H1 (cell line): Measurements from ENCODE around the gene TLL2. TPM values are rescaled to one million over a fixed set of nuclear protein-coding genes. Genes with fewer than 3 reads are reported as not detected.

Experiments
- NRF1 ChIP-seq: IDR thresholded peaks from 2 replicates; pipeline ENCODE4 v1.6.1; 2011; ENCODE audit warnings: mild to moderate bottlenecking, low read depth, low read length, improper control_type of control experiment
- polyA plus RNA-seq, 7 experiments: library from polyadenylated mRNA; depleted of rRNA in 3 of 7; stranded (reverse) in 5 of 7; unstranded in 2 of 7; fragments of >200 nt in 5 of 7; fragments of 200-250 nt in 2 of 7; gene quantifications; 1 replicate in 5 of 7; 2 replicates in 1 of 7; 4 replicates in 1 of 7; pipeline versions ENCODE4 v1.2.1 to v1.2.3, GENCODE V29; 2011 to 2013; ENCODE audit warnings: missing spikeins in 2 of 7, mixed read lengths in 2 of 7
- total RNA-seq: library from RNA; stranded (reverse); fragmentation: NEBNext Ultra II Directional; extraction: Animal tissue kit (Norgen Biotek cat#: 25700); gene quantifications from 2 replicates; pipeline ENCODE4 v1.2.1, GENCODE V29; 2021

TLL2 gene
- total and polyA plus RNA-seq, 2 of the 8 experiments (the other 6 are each of a cell fraction or from before 2014, with no cell fraction given) = 2.4 to 3.2 TPM

DNA sequence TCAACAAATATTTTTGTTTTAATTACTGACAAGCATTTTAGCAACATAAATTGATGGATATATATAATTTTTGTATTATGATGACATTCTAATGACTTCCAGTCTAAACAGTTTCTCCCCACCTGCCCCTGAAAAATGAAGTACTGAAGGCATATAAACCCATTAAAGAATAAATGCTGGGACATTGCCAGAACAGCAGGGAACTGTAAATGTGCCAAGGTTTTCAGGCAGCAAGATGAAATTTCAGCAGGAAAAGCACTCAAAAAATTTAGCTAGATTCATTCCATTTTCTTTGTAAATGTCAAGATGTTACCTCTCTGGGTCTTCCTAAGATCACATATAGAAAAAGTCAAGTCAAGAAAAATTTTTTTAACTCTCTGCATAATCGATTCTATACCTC is 11.0 kb upstream of the TLL2 start (continued):
- TF ChIP-seq NRF1 = no peak
